Stimulated activated CD4-positive, alpha-beta T cell treated with anti-CD3 and anti-CD28 coated beads, Interleukin-12 subunit alpha, Interleukin-12 subunit beta, amount 100 ng/mL, for 48 hours (primary cell): ENCODE measurements around the gene FGR.

ENCODE experiments used
- DNase-seq, 3 donors: peaks; one replicate each; pipeline ENCODE4 v3.0.0-alpha.2; 2020; ENCODE audit warnings: low read depth in 2 of 3, low spot score in 1 of 3

Gene FGR

GRCh38 chr1:27617420-27617819, 17.6 kb downstream of the FGR start:
- DNase-seq: no peak

DNA sequence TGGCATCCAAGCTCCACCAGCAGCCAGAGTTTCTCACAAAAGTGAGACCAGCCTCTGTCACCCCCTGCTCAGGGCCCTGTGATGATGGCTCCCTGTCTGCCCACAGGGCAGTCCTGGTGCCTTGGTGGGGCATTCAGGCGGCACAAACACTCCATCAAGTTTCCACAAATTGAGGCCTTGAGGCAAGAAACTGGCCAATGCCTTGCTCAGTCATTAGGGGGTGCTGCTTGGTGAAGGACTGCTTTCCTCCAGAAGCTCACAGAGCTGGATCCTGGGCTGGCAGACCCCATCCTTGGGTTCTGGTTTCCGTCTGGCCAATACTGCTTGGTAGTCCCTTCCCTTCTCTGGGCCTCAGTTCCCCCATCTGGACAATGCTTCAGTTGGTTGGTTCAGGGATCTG, 18.5 kb downstream of the FGR start:
- DNase-seq: no peak

DNA sequence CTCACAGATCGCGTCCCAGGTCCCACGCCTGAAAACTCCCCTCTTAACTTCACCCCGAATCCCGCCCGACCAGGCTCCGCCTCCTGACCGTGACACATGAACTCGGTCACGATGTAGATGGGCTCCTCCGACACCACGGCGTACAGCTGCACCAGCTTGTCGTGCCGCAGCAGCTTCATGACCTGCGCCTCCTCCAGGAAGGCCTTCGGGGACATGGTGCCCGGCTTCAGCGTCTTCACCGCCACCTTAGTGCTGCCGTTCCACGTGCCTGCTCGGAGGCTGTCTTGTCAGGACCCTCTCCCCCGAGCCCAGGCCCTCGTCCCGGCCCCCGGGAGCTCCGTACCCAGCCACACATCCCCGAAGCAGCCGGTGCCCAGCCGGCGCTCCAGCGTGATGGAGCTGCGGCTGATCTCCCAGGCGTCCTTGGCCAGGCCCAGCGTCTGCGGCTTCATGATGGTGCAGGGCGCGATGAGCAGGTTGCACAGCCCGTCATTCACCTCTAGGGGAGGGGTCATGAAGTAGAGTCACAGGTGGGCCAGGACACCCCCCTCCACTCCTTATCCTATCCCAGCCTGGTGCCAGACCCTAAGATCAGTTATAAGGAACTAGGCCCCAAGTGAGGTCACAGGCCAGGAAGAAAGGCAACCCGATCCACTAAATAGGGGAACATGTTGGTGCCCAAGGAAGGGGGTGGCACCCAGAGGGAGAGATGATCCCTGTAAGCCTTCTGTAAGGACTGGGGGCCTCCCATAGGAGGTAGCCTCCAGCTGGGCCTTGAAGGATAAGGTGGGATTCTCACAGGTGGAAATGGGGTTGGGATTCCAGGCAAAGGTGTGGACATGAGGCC, 19.4 kb downstream of the FGR start:
- no peak for DNase-seq

GRCh38 chr1:27614625-27615344, 20.2 kb downstream of the FGR start:
- DNase-seq: no peak

- no peak for DNase-seq
Observed at GRCh38 chr1:27614043-27614624, 20.9 kb downstream of the FGR start.

GRCh38 chr1:27612718-27613117, 22.3 kb downstream of the FGR start:
- DNase-seq: no peak

- DNase-seq: no peak
Observed at GRCh38 chr1:27611450-27611849, 23.5 kb downstream of the FGR start.

DNA sequence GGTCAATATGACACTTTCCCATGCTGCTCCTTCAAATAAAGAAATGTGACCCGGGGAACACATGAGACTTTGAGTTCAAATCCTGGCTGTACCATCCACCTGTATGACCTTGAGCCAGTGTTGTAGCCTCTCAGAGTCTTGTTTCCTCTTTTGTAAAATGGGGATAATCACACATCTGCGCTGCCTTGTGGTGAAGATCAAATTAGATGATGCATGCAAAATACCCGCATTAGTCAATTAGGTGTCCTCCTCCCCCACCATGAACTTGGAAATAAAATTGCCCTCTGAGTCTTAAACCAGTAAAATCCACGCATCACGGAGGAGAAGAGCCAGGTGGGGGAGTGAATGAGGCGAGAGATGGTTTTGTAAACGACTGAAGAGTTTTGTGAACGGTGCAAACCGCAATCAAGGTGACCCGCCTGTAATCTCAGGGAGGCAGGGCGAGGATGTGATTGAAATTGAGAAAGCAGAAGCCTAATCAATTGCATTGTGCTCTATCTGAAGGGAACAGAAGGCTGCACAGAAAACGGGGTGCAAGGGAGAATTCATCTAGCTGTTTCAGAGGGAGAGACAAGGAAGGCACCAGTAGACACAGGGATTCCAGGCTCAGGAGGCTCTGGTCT, 25.3 kb downstream of the FGR start:
- no peak for DNase-seq

GRCh38 chr1:27609210-27609555, 25.8 kb downstream of the FGR start:
- no peak for DNase-seq

DNA sequence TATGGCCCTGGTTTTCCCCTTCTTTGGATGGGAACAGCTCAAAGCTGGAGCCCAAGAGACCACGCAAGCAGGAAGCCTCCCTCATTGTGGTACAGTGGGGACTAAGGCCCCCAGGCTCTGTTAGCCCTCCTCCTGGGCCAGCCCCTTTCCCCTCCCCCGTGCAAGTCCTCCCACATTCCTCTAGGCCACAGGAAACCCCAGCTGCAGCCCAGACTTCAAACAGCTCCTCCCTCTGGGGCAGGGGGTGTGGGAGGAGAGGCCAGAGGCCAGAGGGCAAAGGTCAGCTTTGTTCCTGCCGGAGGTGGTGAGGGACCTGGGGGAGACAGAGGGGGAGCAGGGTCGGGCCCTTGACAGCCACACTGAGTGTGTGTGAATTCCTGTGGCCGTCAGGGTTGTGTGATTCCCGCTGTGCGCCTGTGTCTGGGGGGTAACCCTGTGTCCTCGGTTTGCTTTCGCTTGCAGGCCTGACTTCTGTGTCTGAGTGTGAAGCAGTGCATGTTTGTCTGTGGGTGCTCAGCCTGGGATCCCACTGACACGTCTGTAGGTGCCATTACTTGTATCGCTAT, 27.7 kb downstream of the FGR start:
- no peak for DNase-seq

DNA sequence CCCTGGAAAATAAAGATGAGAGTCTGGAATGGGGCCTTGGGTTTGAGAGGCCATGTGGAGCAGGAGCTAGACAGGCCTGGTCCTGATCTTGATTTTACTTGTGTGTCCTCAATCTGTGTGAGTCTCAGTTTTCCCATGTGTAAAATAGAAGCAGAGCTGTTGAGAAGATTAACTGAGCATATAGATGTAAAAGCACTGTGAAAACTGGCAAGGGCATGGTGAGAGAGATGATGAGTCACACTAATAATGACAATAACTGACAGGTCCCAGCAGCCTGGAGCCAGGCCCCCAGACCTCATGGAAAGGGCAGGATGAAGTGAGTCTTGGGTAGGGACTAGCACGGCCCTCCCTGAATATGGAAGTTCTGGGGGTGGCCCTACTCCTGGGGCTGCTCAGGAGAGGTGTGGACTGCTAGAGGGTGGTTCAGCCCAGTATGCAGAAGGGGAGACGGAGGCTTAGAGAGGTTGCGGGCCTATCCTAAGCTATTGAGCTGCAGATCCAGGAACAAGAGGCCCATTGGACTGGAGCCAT, 28.2 kb downstream of the FGR start:
- DNase-seq: no peak

GRCh38 chr1:27605796-27606707, 28.9 kb downstream of the FGR start:
- DNase-seq: peak in 2 of 3 donors; percentile 43 to 65

DNA sequence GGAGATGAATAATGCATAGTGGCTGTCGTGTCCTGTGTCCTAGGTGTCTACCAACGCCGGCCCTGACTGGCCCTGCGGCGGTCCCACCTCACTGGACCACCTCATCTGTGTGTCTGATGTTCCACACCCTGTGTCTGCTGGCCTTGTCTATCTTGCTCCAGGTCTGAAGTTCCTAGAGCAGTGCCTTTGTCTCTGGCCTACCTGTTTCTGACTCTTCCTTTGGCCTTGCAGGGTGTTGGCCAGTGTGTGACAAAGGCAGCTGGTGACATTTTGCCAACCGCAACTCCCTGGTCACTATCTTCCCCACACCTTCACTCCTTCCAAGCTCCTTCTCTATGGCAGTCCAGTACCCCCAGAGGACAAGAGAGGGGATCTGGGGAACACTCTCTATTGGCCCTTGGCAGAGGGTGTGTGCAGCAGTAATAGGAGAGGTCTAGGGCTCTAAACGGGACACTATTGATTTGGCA, 29.7 kb downstream of the FGR start:
- no peak for DNase-seq

- no peak for DNase-seq
Observed at GRCh38 chr1:27604579-27605299, 30.2 kb downstream of the FGR start.

- peak; percentile 78 to 90 (median 81) for DNase-seq
Observed at GRCh38 chr1:27603681-27604578, 31.1 kb downstream of the FGR start, which contains the start of gene AHDC1. TSS of gene AHDC1 (minus strand) at chr1:27604144. CDS start at chr1:27552115, 52,029 bp downstream.

DNA sequence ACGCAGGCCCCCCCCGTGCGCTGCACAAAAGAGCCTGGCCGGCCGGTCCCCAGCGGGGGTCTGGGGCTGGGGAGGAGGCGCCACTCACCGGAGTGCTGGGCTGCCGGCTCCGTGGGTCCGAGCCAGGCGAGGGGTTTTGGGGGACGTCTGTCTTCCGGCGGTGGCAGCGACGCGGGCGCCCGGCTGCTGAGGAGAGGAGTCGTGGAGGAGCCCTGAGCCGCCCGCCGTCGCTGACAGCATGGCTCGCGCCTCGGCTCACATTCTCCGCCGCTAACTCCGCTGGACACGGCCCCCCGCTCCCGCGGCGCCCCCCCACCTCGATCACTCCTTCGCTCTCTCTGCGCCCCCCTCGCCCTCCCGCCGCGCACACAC, 31.7 kb downstream of the FGR start:
- DNase-seq: no peak

DNA sequence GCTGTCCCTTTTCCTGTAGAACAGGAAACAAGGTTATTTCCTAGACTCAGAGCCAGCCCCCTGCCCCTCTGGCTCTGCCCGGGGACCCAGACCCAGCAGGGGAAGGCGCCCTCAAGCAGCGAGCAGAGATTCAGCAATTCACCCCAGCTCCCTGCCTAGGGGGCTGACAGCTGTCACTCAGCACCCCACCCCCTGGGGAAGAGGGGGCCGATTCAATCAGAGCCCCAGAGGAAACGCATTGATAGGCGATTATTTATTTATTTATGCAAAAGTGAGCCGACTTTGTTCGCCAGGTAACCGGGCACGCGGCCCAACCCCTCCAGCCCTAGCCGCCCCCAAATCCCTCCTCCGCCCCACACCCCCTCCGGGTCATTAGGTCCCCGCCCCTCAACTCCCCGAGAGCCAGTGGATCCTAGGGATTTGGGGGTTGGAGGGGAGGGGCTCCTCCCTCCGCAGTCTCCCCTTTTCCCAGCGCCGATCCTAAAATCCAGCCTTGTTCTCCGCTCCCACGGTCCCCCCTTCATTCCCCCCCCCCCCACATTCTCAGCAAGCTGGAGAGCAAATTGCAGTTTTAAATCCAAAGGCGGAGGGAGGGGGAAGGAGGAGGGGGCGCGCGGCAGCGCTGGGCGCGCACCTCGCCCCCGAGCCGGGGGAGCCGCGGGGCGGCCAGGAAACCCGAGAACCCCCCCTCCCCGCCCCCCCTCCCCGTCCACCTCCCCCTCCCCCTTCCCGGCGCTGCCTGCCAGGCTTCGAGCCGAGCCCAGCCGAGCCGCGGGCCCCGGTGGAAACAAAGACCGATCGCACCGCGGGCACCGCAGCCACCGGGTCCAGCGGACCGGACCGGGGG, 32.3 kb downstream of the FGR start:
- no peak for DNase-seq
